SH-SY5Y (cell line): ENCODE data around the gene PHACTR1.

Experiments used
- GATA2 ChIP-seq: IDR thresholded peaks from 2 replicates; pipeline ENCODE4 v1.6.1; 2011; ENCODE audit warnings: mild to moderate bottlenecking, low read depth, low read length
- GATA3 ChIP-seq: IDR thresholded peaks from 2 replicates; pipeline ENCODE4 v1.6.1; 2011; ENCODE audit warnings: low read depth, mild to moderate bottlenecking, low read length, moderate library complexity

GRCh38 chr6:13072686-13073347 is 356.2 kb downstream of the PHACTR1 start:
- TF ChIP-seq GATA2 (no peak), GATA3 (no peak)
